Spleen (tissue), 7 donors: ENCODE measurements around the gene FTCDNL1.

ENCODE experiments used
- POLR2A ChIP-seq, 3 donors: fragments of 450-650 bp; IDR thresholded peaks; one replicate each; pipeline ENCODE4 v1.5.1; 2017; ENCODE audit warnings: antibody characterized with exemption in 3 of 3, mild to moderate bottlenecking in 1 of 3
- POLR2AphosphoS5 ChIP-seq, 3 donors: sonication (generic); formaldehyde crosslinking; IDR thresholded peaks; one replicate each; pipeline ENCODE4 v1.5.1; 2017; ENCODE audit warnings: antibody characterized with exemption in 3 of 3
- TF ChIP-seq, protein P1 (sequence below), 11 experiments: fragments of 200-600 bp in 7 of 11; fragments of 450-650 bp in 4 of 11; sonication (generic) in 4 of 11; IDR thresholded peaks in 8 of 11; conservative IDR thresholded peaks in 3 of 11; 1 replicate in 7 of 11; 2 replicates in 4 of 11; pipeline versions ENCODE4 v1.4.0 to v1.8.0; 2016 to 2021; ENCODE audit warnings: antibody characterized with exemption in 11 of 11, inconsistent platforms in 4 of 11, mild to moderate bottlenecking in 1 of 11
- donor health status: DM: no; HTN: no; CAD: no; lungs with moderate emphysema.
- donor health status: DM: no; HTN: no; CAD: no.
- donor health status: DM: no; HTN: no; CAD: no.

DNA sequence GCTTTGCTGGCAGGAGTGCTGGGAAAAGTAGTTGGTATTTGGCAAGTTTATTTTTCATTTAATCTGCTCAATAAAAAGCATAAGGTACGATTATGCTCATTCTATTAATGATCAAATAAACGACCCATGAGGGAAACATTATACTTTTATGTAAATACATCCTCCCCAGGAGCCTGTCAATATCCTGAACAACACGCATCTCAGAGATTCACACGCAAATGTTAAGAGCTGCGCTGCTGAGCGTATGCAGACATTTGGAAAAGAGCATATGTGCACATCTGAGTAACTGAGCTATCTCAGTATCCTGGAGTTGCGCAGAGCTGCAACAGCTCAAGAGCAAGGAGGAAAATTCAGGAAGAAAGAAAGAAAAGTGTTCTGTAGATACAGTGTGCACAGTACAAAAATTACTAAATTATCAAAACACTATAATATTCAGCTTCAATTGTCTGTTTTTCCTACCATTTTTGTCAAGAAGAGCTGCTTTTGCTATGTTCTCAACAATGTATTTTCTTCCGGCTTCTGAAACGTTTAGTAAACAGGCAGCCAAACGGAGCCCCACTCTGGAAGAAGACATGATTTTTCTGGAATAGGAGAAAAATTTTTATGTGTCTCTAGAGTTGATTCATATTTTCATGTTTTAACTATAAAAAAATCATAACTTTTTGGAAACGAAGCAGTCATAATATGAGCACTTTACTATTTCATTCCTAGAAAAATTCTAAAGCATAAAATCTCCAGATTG is 2.4 kb downstream of the FTCDNL1 start:
- TF ChIP-seq, protein P1, sequence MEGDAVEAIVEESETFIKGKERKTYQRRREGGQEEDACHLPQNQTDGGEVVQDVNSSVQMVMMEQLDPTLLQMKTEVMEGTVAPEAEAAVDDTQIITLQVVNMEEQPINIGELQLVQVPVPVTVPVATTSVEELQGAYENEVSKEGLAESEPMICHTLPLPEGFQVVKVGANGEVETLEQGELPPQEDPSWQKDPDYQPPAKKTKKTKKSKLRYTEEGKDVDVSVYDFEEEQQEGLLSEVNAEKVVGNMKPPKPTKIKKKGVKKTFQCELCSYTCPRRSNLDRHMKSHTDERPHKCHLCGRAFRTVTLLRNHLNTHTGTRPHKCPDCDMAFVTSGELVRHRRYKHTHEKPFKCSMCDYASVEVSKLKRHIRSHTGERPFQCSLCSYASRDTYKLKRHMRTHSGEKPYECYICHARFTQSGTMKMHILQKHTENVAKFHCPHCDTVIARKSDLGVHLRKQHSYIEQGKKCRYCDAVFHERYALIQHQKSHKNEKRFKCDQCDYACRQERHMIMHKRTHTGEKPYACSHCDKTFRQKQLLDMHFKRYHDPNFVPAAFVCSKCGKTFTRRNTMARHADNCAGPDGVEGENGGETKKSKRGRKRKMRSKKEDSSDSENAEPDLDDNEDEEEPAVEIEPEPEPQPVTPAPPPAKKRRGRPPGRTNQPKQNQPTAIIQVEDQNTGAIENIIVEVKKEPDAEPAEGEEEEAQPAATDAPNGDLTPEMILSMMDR (IDR thresholded peaks at IDR 0.05 in 8 of 11, conservative IDR thresholded peaks at IDR 0.05 in 3 of 11) = no peak
- TF ChIP-seq POLR2A (IDR thresholded peaks at IDR 0.05) (no peak), POLR2AphosphoS5 (IDR thresholded peaks at IDR 0.05) (no peak)
